Immature natural killer cell (primary cell): ENCODE measurements around the gene KCNH4. TPM values are rescaled to one million over a fixed set of nuclear protein-coding genes. Genes with fewer than 3 reads are reported as not detected.

Experiments used
- DNase-seq, 3 donors: peaks; one replicate each; pipeline ENCODE4 v3.0.0; 2022; ENCODE audit warnings: mixed read lengths in 1 of 3
- H3K27ac Mint-ChIP-seq, 6 donors: one replicate each; pipeline ENCODE4 v1.8.0; 2020; ENCODE audit warnings: mixed read lengths in 6 of 6, mild to moderate bottlenecking in 5 of 6, inconsistent platforms in 4 of 6, moderate library complexity in 3 of 6
- H3K27me3 Mint-ChIP-seq, 3 donors: one replicate each; pipeline ENCODE4 v1.8.0; 2020 to 2021; ENCODE audit warnings: low read depth in 3 of 3, mild to moderate bottlenecking in 3 of 3, mixed read lengths in 3 of 3, moderate library complexity in 3 of 3, inconsistent platforms in 1 of 3
- H3K36me3 Mint-ChIP-seq, 3 donors: one replicate each; pipeline ENCODE4 v1.8.0; 2020; ENCODE audit warnings: mixed read lengths in 3 of 3, inconsistent platforms in 2 of 3, mild to moderate bottlenecking in 2 of 3
- H3K4me1 Mint-ChIP-seq, 2 donors: one replicate each; pipeline ENCODE4 v1.8.0; 2020; ENCODE audit warnings: inconsistent platforms in 2 of 2, mild to moderate bottlenecking in 2 of 2, mixed read lengths in 2 of 2, moderate library complexity in 1 of 2
- H3K4me3 Mint-ChIP-seq, 5 donors: one replicate each; pipeline ENCODE4 v1.8.0; 2020; ENCODE audit warnings: mild to moderate bottlenecking in 5 of 5, mixed read lengths in 5 of 5, inconsistent platforms in 3 of 5, moderate library complexity in 3 of 5
- H3K9me3 Mint-ChIP-seq, 6 donors: one replicate each; pipeline ENCODE4 v1.8.0; 2020; ENCODE audit warnings: mild to moderate bottlenecking in 6 of 6, mixed read lengths in 6 of 6, inconsistent platforms in 4 of 6, moderate library complexity in 3 of 6
- polyA plus RNA-seq, 3 donors: library from polyadenylated mRNA; unstranded; fragments of 300-500 nt; fragmentation: Illumina TruSeq; gene quantifications; one replicate each; pipeline ENCODE4 v1.2.3, GENCODE V29; 2021

The KCNH4 gene
- polyA plus RNA-seq, 3 donors from 2014 or later, result not detected

- Mint-ChIP-seq H3K9me3 (no peaks in the 10 kb centered on the region), H3K4me3 (no peak overlapping the region), H3K4me1 (no peaks in the 10 kb centered on the region), H3K27me3 (peaks cover 0 to 2% (median 0%) of the 10 kb centered on the region in 3 donors), H3K27ac (no peak overlapping the region), H3K36me3 (peaks cover 14 to 40% (median 23%) of the 10 kb centered on the region in 3 donors)
- DNase-seq, result no peak
Measured at GRCh38 chr17:42202696-42203095, 21.8 kb upstream of the KCNH4 start.

- no peak overlapping the region for H3K4me3 Mint-ChIP-seq
- H3K36me3 Mint-ChIP-seq, result peaks cover 11 to 36% (median 18%) of the 10 kb centered on the region in 3 donors
- peaks cover 0 to 2% (median 0%) of the 10 kb centered on the region in 3 donors for H3K27me3 Mint-ChIP-seq
- H3K4me1 Mint-ChIP-seq, result no peaks in the 10 kb centered on the region
- H3K9me3 Mint-ChIP-seq, result no peaks in the 10 kb centered on the region
- no peak for DNase-seq
- H3K27ac Mint-ChIP-seq, result no peak overlapping the region
Measured at GRCh38 chr17:42202159-42202558, 21.2 kb upstream of the KCNH4 start.

GRCh38 chr17:42201458-42201772, 20.5 kb upstream of the KCNH4 start:
- no peaks in the 10 kb centered on the region for H3K4me1 Mint-ChIP-seq
- peaks cover 0 to 2% (median 0%) of the 10 kb centered on the region in 3 donors for H3K27me3 Mint-ChIP-seq
- no peak for DNase-seq
- H3K4me3 Mint-ChIP-seq, result no peak overlapping the region
- H3K27ac Mint-ChIP-seq, result peak overlapping the region in 2 of 6 donors; percentile 0 to 69
- H3K36me3 Mint-ChIP-seq, result peaks cover 10 to 32% (median 16%) of the 10 kb centered on the region in 3 donors
- H3K9me3 Mint-ChIP-seq, result no peaks in the 10 kb centered on the region

GRCh38 chr17:42200706-42201457, 19.9 kb upstream of the KCNH4 start:
- peak overlapping the region in 1 of 6 donors; percentile 69 for H3K27ac Mint-ChIP-seq
- peaks cover 10 to 32% (median 13%) of the 10 kb centered on the region in 3 donors for H3K36me3 Mint-ChIP-seq
- H3K4me1 Mint-ChIP-seq, result no peaks in the 10 kb centered on the region
- H3K9me3 Mint-ChIP-seq, result no peaks in the 10 kb centered on the region
- H3K4me3 Mint-ChIP-seq, result no peak overlapping the region
- DNase-seq, result no peak
- peaks cover 0 to 2% (median 0%) of the 10 kb centered on the region in 3 donors for H3K27me3 Mint-ChIP-seq

- H3K4me1 Mint-ChIP-seq, result peaks cover 2 to 3% of the 10 kb centered on the region in 2 donors
- no peak overlapping the region for H3K4me3 Mint-ChIP-seq
- DNase-seq, result no peak
- peak overlapping the region in 1 of 6 donors; percentile 54 for H3K27ac Mint-ChIP-seq
- peaks cover 9 to 32% (median 10%) of the 10 kb centered on the region in 3 donors for H3K36me3 Mint-ChIP-seq
- H3K9me3 Mint-ChIP-seq, result no peaks in the 10 kb centered on the region
- H3K27me3 Mint-ChIP-seq, result peaks cover 0 to 2% (median under 1%) of the 10 kb centered on the region in 3 donors
Measured at GRCh38 chr17:42199416-42200011, 18.6 kb upstream of the KCNH4 start.

GRCh38 chr17:42198897-42199296, 18.0 kb upstream of the KCNH4 start:
- Mint-ChIP-seq H3K4me1 (peaks cover 8 to 9% of the 10 kb centered on the region in 2 donors), H3K36me3 (peaks cover 3 to 26% (median 5%) of the 10 kb centered on the region in 3 donors), H3K9me3 (no peaks in the 10 kb centered on the region), H3K4me3 (no peak overlapping the region), H3K27ac (peak overlapping the region in 4 of 6 donors; percentile 13 to 58 (median 32)), H3K27me3 (peaks cover 0 to 6% (median 4%) of the 10 kb centered on the region in 3 donors)
- no peak for DNase-seq

GRCh38 chr17:42197564-42198156, 16.7 kb upstream of the KCNH4 start:
- Mint-ChIP-seq H3K27ac (peak overlapping the region in 1 of 6 donors; percentile 17), H3K27me3 (peaks cover 0 to 8% (median 4%) of the 10 kb centered on the region in 3 donors), H3K4me3 (peak overlapping the region in 1 of 5 donors; percentile 34)

GRCh38 chr17:42193969-42194899, 13.3 kb upstream of the KCNH4 start, which contains the start of gene GHDC:
Gene GHDC, minus strand, starts transcription at chr17:42194494. Its CDS starts 913 bp downstream, at chr17:42193581.
- Mint-ChIP-seq H3K4me3 (peak within 1 kb of the TSS; percentile 94 to 99 (median 95)), H3K4me1 (peaks cover 21 to 22% of the 10 kb centered on the region in 2 donors), H3K27me3 (peaks cover 0 to 8% (median 4%) of the 10 kb centered on the region in 3 donors), H3K36me3 (peaks cover 0 to 6% (median 4%) of the 10 kb centered on the region in 3 donors), H3K9me3 (no peaks in the 10 kb centered on the region), H3K27ac (peak within 1 kb of the TSS; percentile 78 to 93 (median 90))
- DNase-seq, result peak; percentile 77 to 79 (median 78)

More at GRCh38 chr17:42197564-42198156, 16.7 kb upstream of the KCNH4 start:
- H3K9me3 Mint-ChIP-seq, result no peaks in the 10 kb centered on the region
- DNase-seq, result no peak
- peaks cover 0 to 18% (median 5%) of the 10 kb centered on the region in 3 donors for H3K36me3 Mint-ChIP-seq
- H3K4me1 Mint-ChIP-seq, result peaks cover 17 to 21% of the 10 kb centered on the region in 2 donors

- H3K36me3 Mint-ChIP-seq, result peaks cover 0 to 6% (median 4%) of the 10 kb centered on the region in 3 donors
- H3K27me3 Mint-ChIP-seq, result peaks cover 0 to 8% (median 2%) of the 10 kb centered on the region in 3 donors
- no peak for DNase-seq
- peak overlapping the region; percentile 78 to 93 (median 90) for H3K27ac Mint-ChIP-seq
- peaks cover 21 to 22% of the 10 kb centered on the region in 2 donors for H3K4me1 Mint-ChIP-seq
- H3K9me3 Mint-ChIP-seq, result no peaks in the 10 kb centered on the region
- peak overlapping the region; percentile 94 to 99 (median 95) for H3K4me3 Mint-ChIP-seq
Measured at GRCh38 chr17:42193216-42193968, 12.4 kb upstream of the KCNH4 start.

- peak overlapping the region in 3 of 6 donors; percentile 60 to 87 (median 62) for H3K27ac Mint-ChIP-seq
- no peaks in the 10 kb centered on the region for H3K9me3 Mint-ChIP-seq
- no peak for DNase-seq
- H3K4me3 Mint-ChIP-seq, result peak overlapping the region; percentile 30 to 95 (median 62)
- peaks cover 0 to 8% (median 2%) of the 10 kb centered on the region in 3 donors for H3K27me3 Mint-ChIP-seq
- peaks cover 21 to 22% of the 10 kb centered on the region in 2 donors for H3K4me1 Mint-ChIP-seq
- H3K36me3 Mint-ChIP-seq, result peaks cover 0 to 6% (median 4%) of the 10 kb centered on the region in 3 donors
Measured at GRCh38 chr17:42192189-42193126, 11.5 kb upstream of the KCNH4 start.

GRCh38 chr17:42191275-42191608, 10.3 kb upstream of the KCNH4 start:
- Mint-ChIP-seq H3K9me3 (no peaks in the 10 kb centered on the region), H3K27me3 (peaks cover 0 to 8% (median 2%) of the 10 kb centered on the region in 3 donors), H3K4me3 (no peak overlapping the region), H3K36me3 (peaks cover 0 to 6% (median 4%) of the 10 kb centered on the region in 3 donors), H3K4me1 (peaks cover 21 to 22% of the 10 kb centered on the region in 2 donors), H3K27ac (no peak overlapping the region)
- DNase-seq, result no peak
